Kidney (tissue), 14 donors: Measurements from ENCODE around the gene MEGF6. TPM values are rescaled to one million over a fixed set of nuclear protein-coding genes. Genes with fewer than 3 reads are reported as not detected.

Experiments used
- DNase-seq, 5 donors: peaks; one replicate each; pipeline ENCODE4 v3.0.0-alpha.2; 2013 to 2020
- FAIRE-seq: peaks from 2 replicates; lab custom pipeline; 2012; peaks lifted over from hg19 to GRCh38; lab: Jason Lieb, UNC
- H3K27ac ChIP-seq, 2 donors: one replicate each; pipeline ENCODE4 v1.7.0; 2013; ENCODE audit warnings: low read depth in 2 of 2, low read length in 2 of 2, inconsistent platforms in 1 of 2
- H3K27me3 ChIP-seq: one replicate; pipeline ENCODE4 v1.7.1; 2013; ENCODE audit warnings: low read length, inconsistent platforms; ENCODE audit not compliant: control insufficient read depth, insufficient read depth
- H3K36me3 ChIP-seq, 3 donors: one replicate each; pipeline versions ENCODE4 v1.7.0 to v1.7.1; 2013; ENCODE audit warnings: low read length in 3 of 3, control low read depth in 1 of 3, inconsistent platforms in 1 of 3; ENCODE audit not compliant: insufficient read depth in 3 of 3, control insufficient read depth in 2 of 3
- H3K4me1 ChIP-seq, 3 donors: one replicate each; pipeline versions ENCODE4 v1.7.0 to v1.7.1; 2013; ENCODE audit warnings: low read length in 3 of 3, inconsistent platforms in 1 of 3, low read depth in 1 of 3; ENCODE audit not compliant: control insufficient read depth in 2 of 3, insufficient read depth in 2 of 3
- H3K4me3 ChIP-seq, 3 donors: one replicate each; pipeline versions ENCODE4 v1.7.0 to v1.8.1; 2013; ENCODE audit warnings: low read length in 3 of 3, control low read depth in 1 of 3, inconsistent platforms in 1 of 3
- H3K9ac ChIP-seq, 3 donors: one replicate each; pipeline versions ENCODE4 v1.7.0 to v1.7.1; 2013; ENCODE audit warnings: low read length in 3 of 3, control low read depth in 1 of 3, inconsistent platforms in 1 of 3
- H3K9me3 ChIP-seq, 3 donors: one replicate each; pipeline versions ENCODE4 v1.7.0 to v1.7.1; 2013; ENCODE audit warnings: low read length in 3 of 3, control low read depth in 1 of 3, inconsistent platforms in 1 of 3; ENCODE audit not compliant: control insufficient read depth in 2 of 3, insufficient read depth in 1 of 3
- intact Hi-C: fragments of 100-400 bp; cut with DNase I; formaldehyde crosslinking; loops from one replicate; pipeline ENCODE4 v1.11.1; 2022
- polyA plus RNA-seq: library from polyadenylated mRNA; stranded (reverse); fragments of 350-450 nt; fragmentation: Illumina TruSeq; extraction: RNeasy Lipid Tissue Mini Kit (QIAGEN cat#74804); gene quantifications from one replicate; pipeline ENCODE4 v1.2.3, GENCODE V29; 2014; ENCODE audit warnings: low read depth, low replicate concordance; ENCODE audit not compliant: insufficient read depth
- total RNA-seq: library from RNA; stranded (reverse); fragmentation: NEBNext Ultra II Directional; extraction: Animal tissue kit (Norgen Biotek cat#: 25700); gene quantifications from one replicate; pipeline ENCODE4 v1.2.1, GENCODE V29; 2021
- TF ChIP-seq, protein P1 (sequence below): IDR thresholded peaks from 3 replicates; pipeline ENCODE4 v1.5.1; 2012; ENCODE audit warnings: mild to moderate bottlenecking, moderate library complexity, borderline replicate concordance; ENCODE audit not compliant: insufficient read depth; ENCODE audit errors: extremely low read depth
- donor health status: control.
- donor health status: control.
- donor health status: control.
- donor health status: control.
- donor health status: control.
- donor health status: DM: yes; HTN: yes; CAD: no.
- donor health status: Normal renal cell carcinoma (clear cell type).

Gene MEGF6
- total and polyA plus RNA-seq, 2 donors from 2014 or later: 2.8 to 10.9 TPM

DNA sequence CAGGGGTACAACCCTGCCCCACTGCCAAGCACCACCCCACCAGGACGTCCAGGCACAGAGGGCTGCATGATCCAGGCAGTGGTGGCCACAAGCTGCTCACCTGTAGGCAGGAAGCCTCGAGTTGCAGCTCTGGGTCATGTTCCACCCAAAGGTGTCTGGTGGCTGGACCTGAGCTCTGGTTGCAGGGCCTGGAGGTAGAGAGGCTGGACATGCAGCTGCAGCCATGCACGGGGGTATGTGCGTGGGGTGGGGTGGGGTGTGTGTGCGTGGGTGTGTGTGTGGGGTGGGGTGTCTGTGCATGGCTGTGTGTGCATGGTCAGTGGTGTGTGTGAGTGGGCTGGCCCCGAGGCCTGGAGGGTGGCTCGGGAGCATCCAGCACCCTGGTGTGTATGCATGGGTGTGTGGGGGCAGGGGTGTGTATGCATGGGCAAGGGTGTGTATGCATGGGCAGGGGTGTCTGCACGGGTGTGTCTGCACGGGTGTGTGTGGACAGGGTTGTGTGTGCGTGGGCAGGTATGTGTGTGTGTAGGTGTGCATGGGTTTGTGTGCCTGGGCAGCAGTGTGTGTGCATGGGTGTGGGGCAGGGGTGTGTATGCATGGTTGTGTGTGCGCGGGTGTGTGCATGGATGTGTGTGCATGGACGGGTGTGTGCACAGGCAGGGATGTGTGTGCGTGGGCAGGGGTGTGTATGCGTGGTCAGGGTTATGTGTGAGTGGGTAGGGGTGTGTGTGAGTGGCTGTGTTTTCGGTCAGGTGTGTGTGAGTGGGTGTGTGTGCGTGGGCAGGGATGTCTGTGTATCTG lies 141.3 kb downstream of the MEGF6 start:
- no peaks in the 10 kb centered on the region for H3K27me3 ChIP-seq
- no peak for FAIRE-seq
- no peak overlapping the region for H3K4me3 ChIP-seq
- H3K4me1 ChIP-seq: peaks cover 0 to 2% (median 0%) of the 10 kb centered on the region in 3 donors
- peaks cover 3 to 20% (median 4%) of the 10 kb centered on the region in 3 donors for H3K36me3 ChIP-seq
- H3K27ac ChIP-seq: no peak overlapping the region
- no peak overlapping the region for H3K9ac ChIP-seq
- TF ChIP-seq, protein P1, sequence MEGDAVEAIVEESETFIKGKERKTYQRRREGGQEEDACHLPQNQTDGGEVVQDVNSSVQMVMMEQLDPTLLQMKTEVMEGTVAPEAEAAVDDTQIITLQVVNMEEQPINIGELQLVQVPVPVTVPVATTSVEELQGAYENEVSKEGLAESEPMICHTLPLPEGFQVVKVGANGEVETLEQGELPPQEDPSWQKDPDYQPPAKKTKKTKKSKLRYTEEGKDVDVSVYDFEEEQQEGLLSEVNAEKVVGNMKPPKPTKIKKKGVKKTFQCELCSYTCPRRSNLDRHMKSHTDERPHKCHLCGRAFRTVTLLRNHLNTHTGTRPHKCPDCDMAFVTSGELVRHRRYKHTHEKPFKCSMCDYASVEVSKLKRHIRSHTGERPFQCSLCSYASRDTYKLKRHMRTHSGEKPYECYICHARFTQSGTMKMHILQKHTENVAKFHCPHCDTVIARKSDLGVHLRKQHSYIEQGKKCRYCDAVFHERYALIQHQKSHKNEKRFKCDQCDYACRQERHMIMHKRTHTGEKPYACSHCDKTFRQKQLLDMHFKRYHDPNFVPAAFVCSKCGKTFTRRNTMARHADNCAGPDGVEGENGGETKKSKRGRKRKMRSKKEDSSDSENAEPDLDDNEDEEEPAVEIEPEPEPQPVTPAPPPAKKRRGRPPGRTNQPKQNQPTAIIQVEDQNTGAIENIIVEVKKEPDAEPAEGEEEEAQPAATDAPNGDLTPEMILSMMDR: no peak
- intact Hi-C loops: no loop called here
- no peaks in the 10 kb centered on the region for H3K9me3 ChIP-seq
- DNase-seq: peak in 2 of 5 donors; percentile 50 to 67

DNA sequence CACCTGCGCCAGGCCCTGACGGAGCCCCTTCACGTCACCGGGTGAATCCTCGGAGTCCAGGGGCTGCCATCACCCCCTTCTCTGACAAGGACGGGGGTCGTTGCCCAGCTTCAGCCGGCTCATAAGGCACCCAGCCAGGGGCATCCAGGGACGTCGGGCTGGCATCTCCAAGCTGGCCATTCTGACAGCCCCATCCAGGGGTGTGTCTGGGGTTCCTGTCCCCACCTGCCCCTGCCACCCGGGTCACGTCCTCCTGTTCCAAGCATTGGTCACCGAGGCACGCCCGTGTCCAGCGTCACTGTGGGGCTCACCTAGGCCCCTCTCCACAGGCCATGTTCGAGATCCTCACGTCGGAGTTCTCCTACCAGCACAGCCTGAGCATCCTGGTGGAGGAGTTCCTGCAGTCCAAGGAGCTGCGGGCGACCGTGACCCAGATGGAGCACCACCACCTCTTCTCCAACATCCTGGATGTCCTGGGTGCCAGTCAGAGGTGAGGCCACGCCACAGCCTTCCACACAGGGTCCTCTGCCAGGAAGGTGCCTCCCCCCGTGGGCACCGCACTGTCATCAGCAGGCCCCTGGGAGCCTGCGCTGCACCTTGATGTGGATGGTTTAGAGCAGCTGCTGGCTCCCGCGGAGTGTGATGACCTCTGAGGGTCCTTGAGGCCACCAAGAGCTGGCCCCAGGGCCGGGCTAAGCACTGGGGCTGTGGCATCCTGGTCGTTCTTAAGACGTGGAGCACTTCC lies 142.0 kb downstream of the MEGF6 start:
- Histone ChIP-seq H3K27me3 (no peaks in the 10 kb centered on the region), H3K4me3 (no peak overlapping the region), H3K9me3 (no peaks in the 10 kb centered on the region), H3K36me3 (peaks cover 3 to 19% (median 4%) of the 10 kb centered on the region in 3 donors), H3K4me1 (peaks cover 0 to 2% (median 0%) of the 10 kb centered on the region in 3 donors), H3K27ac (no peak overlapping the region), H3K9ac (no peak overlapping the region)
- TF ChIP-seq, protein P1: no peak
- intact Hi-C loops: no loop called here
- no peak for FAIRE-seq
- DNase-seq: peak in 2 of 5 donors; percentile 37 to 73

DNA sequence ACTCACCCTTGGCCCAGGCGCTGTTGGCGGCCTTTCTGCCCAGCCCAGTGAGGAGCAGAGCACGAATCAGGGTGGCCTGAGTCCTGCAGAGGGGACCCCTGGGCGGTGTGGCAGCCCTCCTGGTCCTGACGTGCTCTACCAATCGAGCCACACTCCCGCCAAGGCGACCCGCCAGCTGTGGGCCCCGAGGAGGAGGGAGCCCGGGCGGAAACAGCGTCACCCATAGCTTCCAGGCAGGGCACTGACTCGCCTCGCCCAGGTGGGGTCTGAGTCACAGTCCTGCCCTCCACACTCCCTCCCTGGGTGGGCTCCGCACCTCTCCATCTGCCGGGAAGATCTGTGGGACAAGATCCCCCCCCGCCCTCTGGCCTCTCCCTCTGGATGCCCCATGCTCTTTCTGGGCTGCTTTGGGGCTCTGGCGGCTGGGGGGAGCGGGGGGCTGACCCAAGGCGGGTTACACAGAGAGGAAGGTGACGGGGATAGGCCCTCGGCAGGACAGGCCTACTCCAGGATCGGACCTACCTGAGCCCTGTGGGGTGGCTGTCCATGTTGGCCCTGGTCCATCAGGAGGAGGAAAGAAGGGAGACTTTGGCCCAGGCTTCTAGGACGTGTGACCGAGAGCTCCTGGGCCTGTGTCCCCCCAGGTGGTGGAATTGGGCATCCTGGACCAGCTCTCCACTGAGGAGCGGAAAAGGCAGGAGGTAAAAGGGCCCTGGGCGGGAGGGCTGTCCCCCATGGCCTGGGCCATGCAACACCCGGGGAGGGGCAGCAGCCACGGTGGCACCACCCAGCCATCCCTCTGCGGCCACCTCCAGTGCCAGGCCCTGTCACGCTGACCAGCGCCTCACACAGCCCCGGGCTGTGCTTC lies 142.8 kb downstream of the MEGF6 start:
- Histone ChIP-seq H3K4me3 (no peak overlapping the region), H3K27ac (no peak overlapping the region), H3K9me3 (no peaks in the 10 kb centered on the region), H3K36me3 (peaks cover 0 to 14% (median 0%) of the 10 kb centered on the region in 3 donors), H3K27me3 (no peaks in the 10 kb centered on the region), H3K9ac (no peak overlapping the region), H3K4me1 (peaks cover 0 to 2% (median 0%) of the 10 kb centered on the region in 3 donors)
- FAIRE-seq: no peak
- intact Hi-C loops: no loop called here
- TF ChIP-seq, protein P1: no peak
- peak in 2 of 5 donors; percentile 43 to 63 for DNase-seq
